ENCODE measurements around the gene REC8. TPM values are rescaled to one million over a fixed set of nuclear protein-coding genes. Genes with fewer than 3 reads are reported as not detected.

REC8 gene
- total and polyA plus RNA-seq, 12 donors: 2.5 to 17.7 (median 4.3) TPM

GRCh38 chr14:24145219-24145618 is 26.7 kb upstream of the REC8 start:
- intact Hi-C loops (cut with DNase I): loop anchor here in 3 of 10 donors (5.0 to 10.0 kb wide), 2 partner anchors 33 to 840 kb away; partner anchors contain the start of genes DCAF11 (in 2 of the 3), NRL (in 2 of the 3), BCL2L2 (in 1 of the 3) and PPP1R3E (in 1 of the 3)
- H3K27me3 ChIP-seq: no peaks in the 10 kb centered on the region
- peaks cover 18 to 65% (median 37%) of the 10 kb centered on the region in 9 donors for H3K4me1 ChIP-seq
- H3K27ac ChIP-seq: peak overlapping the region in 8 of 10 donors; percentile 89 to 95 (median 94)
- H3K36me3 ChIP-seq: peaks cover 0 to 48% (median 16%) of the 10 kb centered on the region in 9 donors
- peak overlapping the region in 5 of 10 donors; percentile 75 to 96 (median 92) for H3K4me3 ChIP-seq
- 91 to 96% methylated on average over 2 of the region's 2 CpGs for WGBS, 2 donors
- no peaks in the 10 kb centered on the region for H3K9me3 ChIP-seq
- no peak for TF ChIP-seq CTCF (IDR thresholded peaks at IDR 0.05)
- ATAC-seq (no peak), DNase-seq (no peak)

- intact Hi-C loops (cut with DNase I): loop anchor here in 4 of 10 donors (2.0 to 10.0 kb wide), 4 partner anchors 15 to 841 kb away; partner anchors contain the start of genes DCAF11 (in 3 of the 4), NRL (in 3 of the 4), BCL2L2 (in 1 of the 4) and IRF9 (in 1 of the 4)
- 14% methylated on average over 9 of the region's 9 CpGs for WGBS, 2 donors
- Histone ChIP-seq H3K27ac (peak overlapping the region; percentile 79 to 97 (median 94)), H3K27me3 (no peaks in the 10 kb centered on the region), H3K9me3 (no peaks in the 10 kb centered on the region), H3K4me3 (peak overlapping the region; percentile 75 to 96 (median 84)), H3K4me1 (peaks cover 18 to 61% (median 35%) of the 10 kb centered on the region in 9 donors), H3K36me3 (peaks cover 0 to 55% (median 22%) of the 10 kb centered on the region in 9 donors)
- no peak for TF ChIP-seq CTCF (IDR thresholded peaks at IDR 0.05)
- ATAC-seq (no peak), DNase-seq (no peak)
Measured at GRCh38 chr14:24145690-24146452, 26.0 kb upstream of the REC8 start.

DNA sequence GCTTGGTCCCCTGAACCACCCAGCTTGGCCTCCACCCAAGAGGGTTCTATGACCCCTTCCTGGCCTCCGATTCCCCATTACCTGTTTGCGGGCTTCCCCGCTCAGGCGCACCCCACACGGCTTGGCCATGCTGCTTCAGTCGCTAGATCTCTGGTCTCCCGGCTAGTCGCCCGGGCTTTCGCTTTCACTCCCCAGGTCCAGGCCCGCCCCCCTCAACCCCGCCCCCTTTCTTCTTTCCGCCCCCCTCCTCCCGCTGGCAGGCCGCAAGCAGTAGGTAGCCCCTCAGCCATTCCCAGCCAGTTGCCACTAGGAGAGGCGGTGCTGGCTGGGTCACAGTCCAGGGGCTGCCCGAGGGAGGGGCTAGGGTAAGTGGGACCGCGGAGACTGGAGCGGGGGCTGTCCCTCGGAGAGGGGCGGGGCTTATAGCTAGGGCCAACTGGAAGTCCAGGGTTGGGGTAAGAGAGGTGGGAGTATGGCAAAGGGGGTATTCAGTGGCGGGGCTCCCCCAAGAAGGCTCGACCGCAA is 25.4 kb upstream of the REC8 start, which contains the start of gene PSME2:
Gene PSME2 (minus strand): TSS at position 158 of the 525 bp plus-strand sequence. CDS start 29 bp downstream, at position 129.
- intact Hi-C loops (cut with DNase I): loop anchor here in 4 of 10 donors (2.0 to 10.0 kb wide), 4 partner anchors 14 to 842 kb away; partner anchors contain the start of genes DCAF11 (in 3 of the 4), NRL (in 3 of the 4), BCL2L2 (in 1 of the 4) and IRF9 (in 1 of the 4)
- peak; percentile 93 to 95 for DNase-seq
- WGBS, 2 donors: 0% methylated on average over 25 of the region's 25 CpGs
- Histone ChIP-seq H3K4me1 (peaks cover 18 to 61% (median 34%) of the 10 kb centered on the region in 9 donors), H3K36me3 (peaks cover 0 to 61% (median 29%) of the 10 kb centered on the region in 9 donors), H3K27ac (peak within 1 kb of the TSS; percentile 79 to 97 (median 94)), H3K27me3 (no peaks in the 10 kb centered on the region), H3K4me3 (peak within 1 kb of the TSS; percentile 75 to 96 (median 84)), H3K9me3 (no peaks in the 10 kb centered on the region)
- peak; percentile 85 to 94 (median 89) for ATAC-seq
- TF ChIP-seq CTCF (IDR thresholded peaks at IDR 0.05): peak in 2 of 9 donors; percentile 7 to 21
